GM12891 (cell line): ENCODE results near the gene ETDB.

ENCODE experiments used
- SPI1 ChIP-seq: IDR thresholded peaks from 2 replicates; pipeline ENCODE4 v1.6.1; 2011; ENCODE audit warnings: low read depth, low read length, control low read depth
- TAF1 ChIP-seq: IDR thresholded peaks from 2 replicates; pipeline ENCODE4 v1.6.1; 2011; ENCODE audit warnings: low read depth, low read length, control low read depth

DNA sequence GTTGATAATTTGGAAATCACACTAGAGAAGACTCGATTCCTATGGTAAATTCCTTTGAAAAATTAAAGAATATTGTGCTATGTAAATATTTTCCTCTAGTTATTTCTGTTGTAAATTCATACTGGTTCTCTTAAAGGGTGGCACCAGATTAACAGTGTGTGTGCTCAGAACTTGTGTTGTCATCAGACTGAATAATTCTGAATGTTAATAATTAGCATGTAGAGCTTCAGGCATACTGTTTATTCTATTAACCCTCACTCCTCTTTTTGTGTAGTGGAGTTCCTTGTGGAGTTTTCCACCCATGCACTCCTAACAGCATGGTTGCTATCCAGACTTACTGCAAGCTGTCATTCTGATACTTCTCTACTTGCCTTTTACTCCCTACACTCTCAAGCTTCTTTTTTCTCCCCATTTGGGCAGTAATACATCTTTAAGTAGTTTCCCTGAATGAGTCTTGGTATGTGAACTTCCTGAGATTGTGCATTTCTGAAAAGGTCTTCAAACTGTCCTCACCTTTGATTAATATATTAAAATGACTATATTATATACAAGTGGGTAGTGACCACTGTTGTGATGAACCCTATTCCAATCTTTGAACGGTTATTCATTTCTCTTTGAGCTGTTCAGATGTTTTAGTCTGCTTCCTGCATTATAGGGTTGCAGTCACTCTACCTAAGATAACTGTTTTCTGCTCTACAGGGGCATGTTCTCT is 38.5 kb downstream of the ETDB start:
- TF ChIP-seq TAF1: no peak
- TF ChIP-seq SPI1: no peak
